Measurements from ENCODE around the gene SCN2A.

The SCN2A gene

DNA sequence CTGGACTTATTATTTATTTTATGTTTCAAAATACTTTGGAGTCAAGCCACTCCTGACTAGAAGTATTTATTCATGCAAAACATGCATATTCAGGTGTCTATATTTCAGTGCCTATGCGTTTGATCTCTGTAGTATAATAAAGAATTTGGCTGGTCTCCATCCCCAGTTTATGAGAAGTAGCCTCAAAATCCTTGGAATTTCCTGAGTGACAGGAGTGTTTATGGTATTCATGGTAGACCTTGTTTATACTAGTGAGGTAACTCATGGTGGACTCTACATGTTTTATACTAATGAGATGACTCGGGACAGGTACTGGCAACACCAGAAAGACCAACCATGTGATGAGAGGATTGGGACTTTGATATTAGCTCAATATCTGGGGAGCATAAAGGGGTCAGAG, 186.3 kb downstream of the SCN2A start:
- DNase-seq (ENCODE audit: low read depth): no peak
- TF ChIP-seq, protein P1, sequence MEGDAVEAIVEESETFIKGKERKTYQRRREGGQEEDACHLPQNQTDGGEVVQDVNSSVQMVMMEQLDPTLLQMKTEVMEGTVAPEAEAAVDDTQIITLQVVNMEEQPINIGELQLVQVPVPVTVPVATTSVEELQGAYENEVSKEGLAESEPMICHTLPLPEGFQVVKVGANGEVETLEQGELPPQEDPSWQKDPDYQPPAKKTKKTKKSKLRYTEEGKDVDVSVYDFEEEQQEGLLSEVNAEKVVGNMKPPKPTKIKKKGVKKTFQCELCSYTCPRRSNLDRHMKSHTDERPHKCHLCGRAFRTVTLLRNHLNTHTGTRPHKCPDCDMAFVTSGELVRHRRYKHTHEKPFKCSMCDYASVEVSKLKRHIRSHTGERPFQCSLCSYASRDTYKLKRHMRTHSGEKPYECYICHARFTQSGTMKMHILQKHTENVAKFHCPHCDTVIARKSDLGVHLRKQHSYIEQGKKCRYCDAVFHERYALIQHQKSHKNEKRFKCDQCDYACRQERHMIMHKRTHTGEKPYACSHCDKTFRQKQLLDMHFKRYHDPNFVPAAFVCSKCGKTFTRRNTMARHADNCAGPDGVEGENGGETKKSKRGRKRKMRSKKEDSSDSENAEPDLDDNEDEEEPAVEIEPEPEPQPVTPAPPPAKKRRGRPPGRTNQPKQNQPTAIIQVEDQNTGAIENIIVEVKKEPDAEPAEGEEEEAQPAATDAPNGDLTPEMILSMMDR (conservative IDR thresholded peaks at IDR 0.05; ENCODE audit: low read depth, low read length): no peak

DNA sequence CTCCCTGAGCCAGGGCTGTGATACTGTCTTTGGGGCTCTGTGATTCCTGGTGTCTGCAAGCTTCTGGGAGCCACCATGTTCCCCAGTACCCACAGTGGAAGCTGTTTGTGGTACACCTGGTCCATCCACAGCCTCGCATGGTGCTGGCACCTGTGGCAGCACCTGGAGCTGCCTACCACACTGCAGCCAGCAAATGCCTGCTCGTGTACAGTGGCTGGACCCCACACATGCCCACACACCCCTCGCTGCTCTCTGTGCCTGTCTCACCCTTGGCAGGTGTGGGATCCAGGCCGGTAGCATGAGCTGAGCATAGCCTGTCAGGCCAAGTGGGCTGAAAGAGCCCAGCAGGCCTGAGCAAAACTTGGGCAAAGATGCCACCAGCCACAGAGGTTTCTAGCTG, 188.5 kb downstream of the SCN2A start:
- TF ChIP-seq, protein P1 (conservative IDR thresholded peaks at IDR 0.05; ENCODE audit: low read depth, low read length): no peak

More for the DNA sequence above, 186.3 kb downstream of the SCN2A start:
- H3K4me3 ChIP-seq (ENCODE audit: low read depth, low read length): no peak overlapping the region

DNA sequence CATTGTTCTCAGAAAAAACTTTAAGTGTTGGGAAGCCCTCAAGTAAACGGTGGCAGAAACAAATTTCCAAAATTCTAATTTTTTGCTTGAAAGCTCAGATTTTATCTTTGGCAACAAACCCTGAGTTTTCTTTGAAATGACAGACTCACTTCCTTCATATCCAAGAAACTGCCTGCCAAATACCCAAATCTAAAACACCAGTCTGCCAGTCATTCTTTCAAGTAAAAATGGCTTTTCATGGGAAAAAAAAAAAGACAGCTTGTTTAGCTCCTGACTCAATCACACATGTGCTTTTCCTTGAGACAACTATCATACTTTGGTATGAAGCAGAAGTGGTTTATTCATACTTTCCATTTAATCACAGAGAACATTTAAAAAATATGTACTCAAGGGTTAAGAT, 189.7 kb downstream of the SCN2A start:
- DNase-seq (ENCODE audit: low read depth): peak; percentile 2
- TF ChIP-seq, protein P1 (conservative IDR thresholded peaks at IDR 0.05; ENCODE audit: low read depth, low read length): no peak
- H3K4me3 ChIP-seq (ENCODE audit: low read depth, low read length): no peak overlapping the region

More for the DNA sequence above, 188.5 kb downstream of the SCN2A start:
- DNase-seq (ENCODE audit: low read depth): no peak
- H3K4me3 ChIP-seq (ENCODE audit: low read depth, low read length): no peak overlapping the region

DNA sequence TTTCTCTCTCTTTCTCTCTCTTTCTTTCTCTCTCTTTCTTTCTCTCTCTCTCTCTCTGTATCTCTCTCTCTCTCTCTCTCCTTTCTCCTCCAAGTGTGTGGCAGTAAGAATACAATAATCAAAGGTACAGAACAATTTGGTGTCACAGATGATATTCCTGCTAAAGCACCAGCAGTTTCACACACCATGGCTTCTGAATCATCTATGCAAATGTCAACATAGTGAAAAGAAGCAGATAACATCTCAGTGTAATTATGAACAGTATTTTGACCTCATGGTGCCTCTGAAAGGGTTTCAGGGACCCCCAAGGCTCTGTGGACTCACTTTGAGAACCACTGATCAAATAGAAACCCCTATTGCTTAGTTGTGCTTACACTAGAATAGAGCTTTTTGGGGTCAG, 191.8 kb downstream of the SCN2A start:
- DNase-seq (ENCODE audit: low read depth): no peak
- TF ChIP-seq, protein P1 (conservative IDR thresholded peaks at IDR 0.05; ENCODE audit: low read depth, low read length): no peak
- H3K4me3 ChIP-seq (ENCODE audit: low read depth, low read length): no peak overlapping the region

DNA sequence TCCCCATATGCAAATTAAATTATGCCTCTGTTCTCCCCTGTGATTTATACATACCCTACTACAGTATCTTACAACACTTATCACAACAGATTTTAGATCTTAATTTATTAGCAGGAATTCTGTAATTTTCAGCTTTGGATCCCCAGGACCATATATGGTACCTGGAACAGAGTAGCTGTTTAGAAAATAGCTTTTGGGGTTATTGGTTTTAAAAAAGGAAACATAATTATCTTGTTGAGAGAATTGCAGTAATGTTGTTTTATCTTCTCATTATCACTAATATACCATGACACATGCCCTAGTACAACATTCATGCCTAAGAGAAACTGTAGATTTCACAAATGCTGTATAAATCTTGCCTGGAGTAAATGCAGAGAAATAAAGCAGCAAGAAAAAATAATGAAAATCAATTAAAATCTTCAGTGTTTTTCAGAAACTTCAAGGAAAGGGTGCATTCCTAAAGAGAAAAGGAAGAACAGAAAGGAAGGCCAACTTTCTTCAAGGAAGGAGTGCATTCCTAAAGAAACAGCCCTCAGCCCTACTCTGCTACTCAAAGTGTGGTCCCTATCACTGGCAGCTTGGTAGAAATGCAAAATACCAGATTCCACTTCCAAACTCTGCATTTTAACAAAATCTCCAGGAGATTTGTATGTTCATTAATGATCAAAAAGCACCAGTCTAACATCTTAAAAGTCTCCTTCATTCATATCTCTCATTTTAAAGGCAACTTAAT, 193.2 kb downstream of the SCN2A start:
- no peak overlapping the region for H3K4me3 ChIP-seq (ENCODE audit: low read depth, low read length)
- DNase-seq (ENCODE audit: low read depth): no peak
- TF ChIP-seq, protein P1 (conservative IDR thresholded peaks at IDR 0.05; ENCODE audit: low read depth, low read length): no peak

DNA sequence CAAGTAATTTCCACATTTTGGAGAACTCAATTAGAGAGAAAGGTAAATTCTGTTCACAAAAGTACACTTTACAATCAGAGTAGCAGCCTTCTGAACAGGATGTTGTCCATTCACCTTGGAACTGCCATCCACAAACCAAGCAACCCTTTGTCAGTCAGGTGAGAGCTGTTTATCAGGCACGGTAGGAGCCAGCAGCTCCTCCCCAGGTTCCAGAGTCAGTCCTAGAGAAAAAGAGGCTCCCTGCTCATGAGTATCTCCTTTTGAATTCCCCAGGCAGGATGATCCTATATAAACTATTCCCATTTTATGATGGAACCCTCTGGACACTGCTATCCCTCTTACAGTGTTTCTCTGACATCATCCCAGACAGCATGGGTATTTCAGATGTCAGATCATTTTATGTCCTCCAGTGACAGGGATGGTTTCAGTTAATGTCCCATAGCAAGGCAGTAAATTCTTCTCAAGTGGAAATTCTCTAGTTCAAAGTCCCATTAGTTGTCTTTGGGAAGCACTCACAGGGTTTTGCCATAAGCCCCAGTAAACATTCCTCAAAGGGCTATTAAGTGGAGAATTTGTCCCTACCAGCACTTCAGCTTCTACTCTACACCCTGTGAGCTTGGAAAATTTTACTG, 195.8 kb downstream of the SCN2A start:
- no peak for DNase-seq (ENCODE audit: low read depth)
- TF ChIP-seq, protein P1 (conservative IDR thresholded peaks at IDR 0.05; ENCODE audit: low read depth, low read length): no peak
- no peak overlapping the region for H3K4me3 ChIP-seq (ENCODE audit: low read depth, low read length)

DNA sequence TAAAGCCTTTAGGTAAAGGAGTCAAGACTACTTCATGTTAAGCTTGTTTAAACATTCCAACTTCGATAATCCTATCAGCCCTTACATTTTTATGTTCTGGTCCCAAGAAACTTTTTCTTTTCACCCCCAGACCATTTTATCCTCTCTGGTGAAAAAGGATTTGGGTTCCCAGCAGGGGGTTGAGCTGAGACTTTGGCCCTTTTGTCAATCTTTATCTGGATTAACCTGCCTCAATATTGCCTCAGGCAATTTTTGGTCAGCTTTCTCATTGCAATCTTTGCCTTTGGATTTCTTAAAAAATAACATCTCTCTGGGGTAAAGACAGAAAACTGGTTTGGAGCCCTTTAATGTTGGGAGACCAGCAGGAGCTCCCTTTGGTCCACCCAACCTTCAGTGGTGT, 196.4 kb downstream of the SCN2A start:
- TF ChIP-seq, protein P1 (conservative IDR thresholded peaks at IDR 0.05; ENCODE audit: low read depth, low read length): no peak
- H3K4me3 ChIP-seq (ENCODE audit: low read depth, low read length): no peak overlapping the region
- no peak for DNase-seq (ENCODE audit: low read depth)

Data from choroid plexus epithelial cell (primary cell).